ENCODE measurements around the gene BRS3.

DNA sequence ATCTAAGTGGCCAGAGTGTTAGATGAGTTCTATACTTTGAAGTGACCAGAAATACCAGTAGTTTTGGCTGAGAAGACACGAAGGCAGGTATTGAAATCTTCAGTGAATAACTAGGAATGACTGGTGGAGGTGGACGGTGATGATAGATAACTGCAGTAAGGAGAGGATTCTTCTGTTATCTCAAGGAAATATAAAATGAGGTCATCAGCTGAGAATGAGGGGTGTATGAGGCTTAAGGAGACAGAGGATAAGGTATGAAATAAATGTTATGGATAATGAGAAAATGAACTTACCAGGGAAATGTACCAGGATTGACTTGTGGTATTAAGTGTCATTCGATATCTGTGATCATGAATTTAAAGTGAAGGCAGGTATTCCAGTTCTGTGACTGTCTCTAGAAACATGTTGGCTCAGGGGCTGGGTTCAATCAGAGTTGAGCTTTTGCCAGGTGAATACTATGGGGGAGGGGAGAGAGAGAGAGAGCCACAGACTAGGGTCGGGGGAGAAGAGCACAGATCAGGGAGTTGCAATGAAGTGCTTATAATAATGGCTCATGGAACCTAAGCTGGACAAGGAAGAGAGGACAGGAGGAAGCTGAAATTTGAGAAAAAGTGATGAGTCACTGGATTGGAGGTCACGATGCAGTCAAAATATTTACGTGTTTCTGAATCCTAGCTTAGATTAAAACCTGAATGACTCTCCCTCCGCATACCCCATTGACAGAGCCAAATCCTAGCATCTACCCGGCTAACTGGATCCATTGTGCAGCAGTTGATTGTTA lies 37.5 kb upstream of the BRS3 start:
- no peak for TF ChIP-seq SUZ12 (IDR thresholded peaks at IDR 0.05; ENCODE audit: extremely low read depth, insufficient read depth, insufficient read length)
- no peak for TF ChIP-seq YY1 (IDR thresholded peaks at IDR 0.05; ENCODE audit: insufficient read depth, insufficient read length)
- no peak for TF ChIP-seq ZNF274 (IDR thresholded peaks at IDR 0.05; ENCODE audit: low read depth, low read length)

Data from NT2/D1 (cell line).